SU-DHL-6 (cell line): ENCODE measurements around the gene GSTM4.
A peak's percentile ranks its signal among the peaks of the same experiment; 100 is the strongest.

ENCODE experiments used
- H2AFZ ChIP-seq: fragments of 200-600 bp; sonication (generic); 2 replicates; pipeline ENCODE4 v1.6.1; 2014; ENCODE audit warnings: low read depth, mild to moderate bottlenecking, moderate library complexity, mixed read lengths, antibody characterized with exemption, low read length; ENCODE audit not compliant: severe bottlenecking
- H3F3A ChIP-seq: fragments of 200-600 bp; shearing (Covaris generic); 2 replicates; pipeline ENCODE4 v1.6.0; 2016; ENCODE audit warnings: antibody characterized with exemption, mild to moderate bottlenecking; ENCODE audit not compliant: insufficient read depth
- H3K27ac ChIP-seq: fragments of 200-600 bp; sonication (generic); 2 replicates; pipeline ENCODE4 v1.5.1; 2016; ENCODE audit warnings: low read depth, mild to moderate bottlenecking, low read length, moderate library complexity, mixed read lengths
- H3K27me3 ChIP-seq: fragments of 200-600 bp; sonication (generic), shearing (Covaris generic); 2 replicates; pipeline ENCODE4 v1.6.0; 2014; ENCODE audit warnings: mild to moderate bottlenecking, low read length
- H3K36me3 ChIP-seq: fragments of 200-600 bp; sonication (generic); 2 replicates; pipeline ENCODE4 v1.6.1; 2014; ENCODE audit warnings: mild to moderate bottlenecking, low read length, mixed read lengths
- H3K4me2 ChIP-seq: fragments of 300-600, 200-600 bp; shearing (Covaris generic), sonication (generic); 2 replicates; pipeline ENCODE4 v1.6.0; 2014; ENCODE audit warnings: low read length, low read depth, mild to moderate bottlenecking; ENCODE audit not compliant: poor library complexity, severe bottlenecking
- H3K4me3 ChIP-seq: fragments of 200-600 bp; sonication (generic); 2 replicates; pipeline ENCODE4 v1.5.1; 2014; ENCODE audit warnings: antibody characterized with exemption, low read length, mild to moderate bottlenecking, mixed read lengths; ENCODE audit not compliant: insufficient read depth, poor library complexity, severe bottlenecking
- H3K79me2 ChIP-seq: fragments of 200-600 bp; sonication (generic); 2 replicates; pipeline ENCODE4 v1.6.1; 2014; ENCODE audit warnings: mild to moderate bottlenecking, low read length, moderate library complexity; ENCODE audit not compliant: insufficient read depth
- H3K9ac ChIP-seq: fragments of 200-600 bp; sonication (generic); 2 replicates; pipeline ENCODE4 v1.7.0; 2014; ENCODE audit warnings: mild to moderate bottlenecking, low read length
- H3K9me2 ChIP-seq: fragments of 200-600 bp; sonication (generic); replicated peaks from 2 replicates; pipeline ENCODE4 v1.6.1; 2014; ENCODE audit warnings: low read length; ENCODE audit not compliant: insufficient read depth
- H3K9me3 ChIP-seq: fragments of 200-600 bp; sonication (generic); 2 replicates; pipeline ENCODE4 v1.6.1; 2014; ENCODE audit warnings: low read length, mixed read lengths; ENCODE audit not compliant: insufficient read depth
- H4K20me1 ChIP-seq: fragments of 200-600 bp; sonication (generic); 2 replicates; pipeline ENCODE4 v1.6.1; 2014; ENCODE audit warnings: low read depth, mild to moderate bottlenecking, antibody characterized with exemption, low read length, moderate library complexity, mixed read lengths
- EZH2phosphoT487 ChIP-seq: fragments of 200-600 bp; sonication (generic), shearing (Covaris generic); conservative IDR thresholded peaks from 2 replicates; pipeline ENCODE4 v1.6.1; 2018; ENCODE audit warnings: mild to moderate bottlenecking, antibody characterized with exemption, low read length, moderate library complexity, mixed read lengths
- TF ChIP-seq, protein P1 (sequence below): fragments of 200-600 bp; sonication (generic); IDR thresholded peaks from one replicate; pipeline ENCODE4 v1.5.1; 2017; ENCODE audit warnings: antibody characterized with exemption, mild to moderate bottlenecking, low read length, moderate library complexity; ENCODE audit not compliant: insufficient read depth, poor library complexity, severe bottlenecking

The GSTM4 gene

GRCh38 chr1:109661391-109661790 is 5.5 kb downstream of the GSTM4 start:
- H3K9me2 ChIP-seq: no peaks in the 10 kb centered on the region
- H3K27ac ChIP-seq: no peak overlapping the region
- no peaks in the 10 kb centered on the region for H3F3A ChIP-seq
- H3K4me2 ChIP-seq: no peak overlapping the region
- H4K20me1 ChIP-seq: no peaks in the 10 kb centered on the region
- no peak for TF ChIP-seq EZH2phosphoT487
- TF ChIP-seq, protein P1, sequence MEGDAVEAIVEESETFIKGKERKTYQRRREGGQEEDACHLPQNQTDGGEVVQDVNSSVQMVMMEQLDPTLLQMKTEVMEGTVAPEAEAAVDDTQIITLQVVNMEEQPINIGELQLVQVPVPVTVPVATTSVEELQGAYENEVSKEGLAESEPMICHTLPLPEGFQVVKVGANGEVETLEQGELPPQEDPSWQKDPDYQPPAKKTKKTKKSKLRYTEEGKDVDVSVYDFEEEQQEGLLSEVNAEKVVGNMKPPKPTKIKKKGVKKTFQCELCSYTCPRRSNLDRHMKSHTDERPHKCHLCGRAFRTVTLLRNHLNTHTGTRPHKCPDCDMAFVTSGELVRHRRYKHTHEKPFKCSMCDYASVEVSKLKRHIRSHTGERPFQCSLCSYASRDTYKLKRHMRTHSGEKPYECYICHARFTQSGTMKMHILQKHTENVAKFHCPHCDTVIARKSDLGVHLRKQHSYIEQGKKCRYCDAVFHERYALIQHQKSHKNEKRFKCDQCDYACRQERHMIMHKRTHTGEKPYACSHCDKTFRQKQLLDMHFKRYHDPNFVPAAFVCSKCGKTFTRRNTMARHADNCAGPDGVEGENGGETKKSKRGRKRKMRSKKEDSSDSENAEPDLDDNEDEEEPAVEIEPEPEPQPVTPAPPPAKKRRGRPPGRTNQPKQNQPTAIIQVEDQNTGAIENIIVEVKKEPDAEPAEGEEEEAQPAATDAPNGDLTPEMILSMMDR: no peak
- H3K27me3 ChIP-seq: no peaks in the 10 kb centered on the region
- H3K9me3 ChIP-seq: no peaks in the 10 kb centered on the region
- H3K79me2 ChIP-seq: no peaks in the 10 kb centered on the region
- no peak overlapping the region for H2AFZ ChIP-seq
- H3K36me3 ChIP-seq: no peaks in the 10 kb centered on the region
- no peak overlapping the region for H3K9ac ChIP-seq
- H3K4me3 ChIP-seq: no peak overlapping the region

DNA sequence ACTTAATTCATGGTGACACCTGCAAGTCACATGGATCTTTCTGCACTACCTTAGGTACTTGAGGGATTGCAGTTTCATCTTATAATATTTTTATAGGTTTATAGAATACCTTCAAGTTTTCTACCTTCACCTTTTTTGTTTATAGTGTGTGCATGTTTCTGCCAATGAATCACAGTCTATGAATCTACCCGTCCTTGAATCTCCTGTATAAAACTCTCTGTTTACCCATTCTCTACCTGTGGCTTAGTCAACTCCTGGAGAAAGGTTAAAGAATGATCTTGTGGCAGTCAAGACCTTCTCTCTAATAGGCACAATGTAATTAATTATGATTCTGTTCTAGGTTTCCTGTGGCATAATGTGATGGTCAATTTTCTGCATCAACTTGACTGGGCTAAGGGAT is 8.8 kb downstream of the GSTM4 start:
- Histone ChIP-seq H3K4me2 (no peak overlapping the region), H4K20me1 (no peaks in the 10 kb centered on the region), H3K36me3 (no peaks in the 10 kb centered on the region)

DNA sequence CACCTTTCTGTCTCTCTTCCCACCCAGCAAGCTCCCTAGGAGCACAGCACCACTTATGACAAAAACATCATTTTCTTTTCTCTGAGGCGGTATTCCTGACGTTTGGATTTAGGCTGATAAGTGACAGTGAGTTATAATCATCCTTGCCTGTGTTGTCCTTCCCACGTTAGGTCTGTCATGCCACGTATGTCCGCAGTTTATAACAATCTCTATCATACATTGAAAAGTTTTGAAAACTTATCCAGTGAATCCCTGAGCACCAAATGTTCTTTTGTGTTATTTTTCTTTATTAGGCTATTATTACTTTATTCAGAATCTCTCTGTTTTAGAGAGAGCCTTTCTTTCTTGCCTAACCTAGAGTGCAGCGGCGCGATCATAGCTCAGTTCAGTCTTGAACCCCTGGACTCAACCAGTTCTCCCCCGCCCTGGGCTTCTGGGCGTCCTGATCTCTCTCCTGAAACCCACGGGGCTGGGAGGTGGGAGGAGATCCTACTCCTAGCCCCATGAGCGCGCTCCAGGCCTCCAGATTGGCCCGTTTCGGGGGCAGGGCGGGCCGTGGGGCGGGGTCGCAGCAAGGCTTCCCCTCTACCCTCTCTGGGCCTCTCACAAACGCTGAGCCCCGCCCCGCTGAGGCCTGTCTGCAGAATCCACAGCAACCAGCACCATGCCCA is 11.7 kb downstream of the GSTM4 start, which contains the start of gene GSTM2:
Gene GSTM2 (plus strand): TSS at position 606 of the 671 bp plus-strand sequence. CDS start 59 bp downstream, at position 665.
- no peaks in the 10 kb centered on the region for H4K20me1 ChIP-seq
- no peaks in the 10 kb centered on the region for H3F3A ChIP-seq
- H2AFZ ChIP-seq: no peak within 1 kb of the TSS
- H3K4me3 ChIP-seq: no peak within 1 kb of the TSS
- no peaks in the 10 kb centered on the region for H3K79me2 ChIP-seq
- no peak for TF ChIP-seq EZH2phosphoT487
- TF ChIP-seq, protein P1: no peak
- H3K4me2 ChIP-seq: peak within 1 kb of the TSS; percentile 35
- no peak within 1 kb of the TSS for H3K9ac ChIP-seq
- H3K27me3 ChIP-seq: no peaks in the 10 kb centered on the region
- no peaks in the 10 kb centered on the region for H3K9me3 ChIP-seq
- no peak within 1 kb of the TSS for H3K27ac ChIP-seq
- H3K36me3 ChIP-seq: no peaks in the 10 kb centered on the region
- no peaks in the 10 kb centered on the region for H3K9me2 ChIP-seq

More for the DNA sequence above, 8.8 kb downstream of the GSTM4 start:
- TF ChIP-seq EZH2phosphoT487: no peak
- TF ChIP-seq, protein P1: no peak
- H3K27ac ChIP-seq: no peak overlapping the region
- no peak overlapping the region for H3K4me3 ChIP-seq
- no peaks in the 10 kb centered on the region for H3K79me2 ChIP-seq
- no peaks in the 10 kb centered on the region for H3K9me2 ChIP-seq
- H3K9me3 ChIP-seq: no peaks in the 10 kb centered on the region
- H2AFZ ChIP-seq: no peak overlapping the region
- no peaks in the 10 kb centered on the region for H3F3A ChIP-seq
- no peak overlapping the region for H3K9ac ChIP-seq
- H3K27me3 ChIP-seq: no peaks in the 10 kb centered on the region
